HG03575 (cell line): ENCODE results near the gene DUSP2.

Experiments
- ATAC-seq: cut with Tn5 transposase; IDR thresholded peaks from one replicate; pipeline ENCODE4 v1.9.1; 2021; ENCODE audit not compliant: unreplicated experiment, insufficient number of reproducible peaks, low FRiP score; ENCODE audit errors: extremely low read depth

Gene DUSP2

GRCh38 chr2:96108151-96108540 is 37.1 kb downstream of the DUSP2 start:
- ATAC-seq: no peak

DNA sequence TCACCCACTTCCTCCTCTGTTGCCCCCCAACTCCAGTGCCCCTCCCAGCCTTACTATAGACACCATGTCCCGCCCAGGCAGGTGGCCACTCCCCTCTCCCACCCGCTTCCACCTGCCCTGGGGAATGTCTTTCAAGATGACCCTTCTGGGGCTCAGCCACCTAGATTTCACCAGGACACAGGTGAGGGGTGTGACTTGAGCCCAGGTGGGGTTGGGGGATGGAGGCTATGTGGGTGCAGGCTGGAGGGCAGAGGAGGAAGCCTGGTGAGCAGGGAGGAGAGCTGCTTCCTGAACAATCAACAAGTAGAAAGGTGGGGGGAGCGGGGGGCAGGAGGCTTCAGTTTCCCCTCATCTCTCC is 37.6 kb downstream of the DUSP2 start:
- no peak for ATAC-seq

DNA sequence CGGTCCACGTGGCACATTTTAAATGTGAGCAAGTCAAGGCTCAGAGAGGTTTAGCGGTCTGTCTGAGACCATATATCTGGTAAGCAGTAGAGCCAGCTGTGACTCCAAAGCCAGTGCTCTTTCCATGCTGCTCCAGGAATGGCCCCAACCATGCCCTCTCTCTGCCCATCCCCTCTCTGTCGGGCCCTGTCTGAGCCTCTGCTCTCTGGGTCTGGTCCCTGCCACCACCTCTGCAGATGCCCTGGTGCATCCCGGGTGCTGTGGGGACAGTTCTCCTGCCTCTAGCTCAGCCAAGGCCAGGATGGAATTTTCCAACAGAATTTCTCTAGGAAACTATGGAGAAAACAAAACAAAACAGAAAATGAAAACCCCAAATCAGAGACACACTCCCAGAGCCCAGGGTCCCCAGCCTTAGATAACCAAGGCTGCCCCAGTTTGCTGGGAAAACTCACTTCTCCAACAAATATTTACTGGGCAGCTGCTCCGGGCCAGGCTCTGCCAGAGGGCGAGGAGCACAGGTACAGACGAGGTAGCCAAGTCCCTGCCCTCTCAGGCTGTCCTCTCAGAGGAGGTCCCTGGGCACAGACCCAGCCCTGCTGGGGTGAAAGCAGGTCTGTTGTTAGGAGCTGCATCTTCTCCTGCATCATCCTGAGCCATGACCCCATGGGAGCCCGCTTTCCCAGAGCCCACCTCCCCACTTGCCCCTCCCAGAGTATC is 38.1 kb downstream of the DUSP2 start:
- ATAC-seq: no peak

GRCh38 chr2:96105994-96106715 is 39.1 kb downstream of the DUSP2 start:
- no peak for ATAC-seq

GRCh38 chr2:96105152-96105915 is 39.9 kb downstream of the DUSP2 start:
- no peak for ATAC-seq

GRCh38 chr2:96104487-96104861 is 40.8 kb downstream of the DUSP2 start:
- ATAC-seq: no peak

- ATAC-seq: no peak
These were observed 41.3 kb downstream of the DUSP2 start for GRCh38 chr2:96103761-96104486.

DNA sequence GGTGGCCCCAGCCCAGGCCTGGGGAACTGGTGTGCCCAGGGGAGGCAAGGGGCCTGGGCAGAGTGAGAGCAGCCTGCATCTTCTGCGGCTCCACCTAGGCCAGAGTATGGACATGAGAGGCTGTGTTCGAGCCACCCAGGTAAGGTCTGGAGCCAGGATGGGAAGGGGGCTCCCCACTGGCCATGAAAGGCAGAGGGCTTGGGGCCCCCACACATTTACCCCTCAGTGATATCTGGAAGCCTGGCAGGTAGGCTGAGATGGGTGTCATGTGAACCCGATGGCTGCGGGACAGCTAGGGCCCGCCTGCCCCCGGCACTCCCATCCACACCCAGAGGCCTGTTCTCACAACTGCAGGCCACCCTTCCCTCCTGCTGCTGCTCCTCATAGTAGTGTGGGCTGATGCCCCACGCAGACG is 42.0 kb downstream of the DUSP2 start:
- ATAC-seq: no peak

- ATAC-seq: no peak
These were observed 42.5 kb downstream of the DUSP2 start for GRCh38 chr2:96102596-96103186.

GRCh38 chr2:96100893-96101304 is 44.3 kb downstream of the DUSP2 start:
- no peak for ATAC-seq

GRCh38 chr2:96099861-96100798 is 45.1 kb downstream of the DUSP2 start:
- no peak for ATAC-seq

DNA sequence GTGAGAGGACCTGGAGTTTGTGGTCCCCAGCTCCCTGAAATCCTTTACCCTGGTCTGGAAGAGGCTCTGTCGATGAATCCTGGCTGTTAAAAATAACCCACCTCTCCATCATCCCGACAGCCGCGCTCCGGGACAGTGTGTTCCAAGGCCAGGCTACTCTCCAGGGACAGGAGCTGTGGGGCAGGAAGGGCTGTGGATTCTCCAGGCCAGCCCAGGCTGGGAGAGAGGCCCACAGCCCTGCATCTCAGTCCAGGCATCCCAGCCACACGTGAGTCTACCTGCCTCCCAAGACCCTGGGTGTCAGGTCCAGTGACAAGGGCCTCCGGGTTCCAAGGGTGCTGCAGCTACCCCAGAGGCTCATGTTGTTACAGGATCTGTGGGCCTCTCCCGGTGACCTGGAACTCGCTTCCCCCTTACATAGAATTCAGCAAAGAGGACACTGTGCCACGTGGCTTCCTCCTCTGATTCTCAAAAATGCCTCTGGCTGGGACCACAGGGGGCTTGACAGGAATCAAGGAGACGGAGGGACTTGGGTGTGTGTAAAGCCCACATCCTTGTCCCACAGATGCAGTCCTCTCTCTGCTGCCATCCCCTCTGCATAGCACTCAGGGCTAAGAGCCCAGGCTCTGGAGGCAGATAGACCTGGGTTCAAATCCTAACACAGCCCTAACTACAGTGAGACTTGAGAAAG is 46.2 kb downstream of the DUSP2 start:
- no peak for ATAC-seq

- no peak for ATAC-seq
These were observed 47.1 kb downstream of the DUSP2 start for GRCh38 chr2:96097951-96098823.

GRCh38 chr2:96097441-96097840 is 47.8 kb downstream of the DUSP2 start:
- no peak for ATAC-seq

DNA sequence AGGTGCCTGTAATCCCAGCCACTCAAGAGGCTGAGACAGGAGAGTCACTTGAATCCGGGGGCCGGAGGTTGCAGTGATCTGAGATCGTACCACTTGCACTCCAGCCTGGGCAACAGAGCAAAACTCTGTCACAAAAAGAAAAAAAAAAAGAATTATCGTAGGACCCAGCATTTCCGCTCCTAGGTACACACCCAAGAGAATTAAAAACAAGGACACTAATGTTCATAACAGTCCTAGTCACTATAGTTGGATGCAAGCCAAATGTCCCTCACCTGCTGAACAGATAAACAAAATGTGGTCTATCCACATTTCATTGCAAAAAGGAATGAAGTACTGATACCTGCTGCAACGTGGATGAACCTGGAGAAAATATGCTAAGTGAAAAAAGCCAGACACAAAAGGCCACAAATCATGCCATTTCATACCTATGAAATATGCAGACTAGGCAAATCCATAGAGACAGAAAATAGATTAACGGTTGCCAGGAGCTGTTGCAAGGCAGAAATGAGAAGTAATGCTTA is 50.1 kb downstream of the DUSP2 start:
- ATAC-seq: no peak

DNA sequence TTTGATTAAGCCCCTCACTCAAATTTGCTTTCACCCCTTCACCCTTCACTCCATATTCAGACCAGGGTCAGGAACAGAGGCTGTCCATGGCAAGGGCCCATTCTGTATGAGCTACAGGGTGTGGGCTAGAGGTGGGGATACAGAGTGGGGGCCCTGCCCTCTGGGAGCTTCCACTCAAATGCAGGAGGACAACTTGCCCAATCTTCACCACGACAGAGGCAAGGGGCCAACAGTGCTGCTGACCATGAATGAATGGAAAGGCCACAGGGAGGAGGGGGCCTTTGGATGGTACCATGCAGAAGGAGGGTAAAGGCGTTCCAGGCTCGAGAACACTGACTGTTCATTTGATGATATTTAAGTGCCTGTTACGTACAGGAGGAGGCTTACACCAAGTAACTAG is 51.7 kb downstream of the DUSP2 start:
- no peak for ATAC-seq
